ENCODE data around the gene PCIF1. TPM values are rescaled to one million over a fixed set of nuclear protein-coding genes. Genes with fewer than 3 reads are reported as not detected.

Gene PCIF1
- polyA plus RNA-seq (2011; rRNA removed), result 19.7 and 24.3 TPM in 2 replicates
- polyA plus RNA-seq (2012; cell fraction: cytosol; rRNA removed), result 35.9 and 44.3 TPM in 2 replicates
- 42.9 and 44.2 TPM in 2 replicates for polyA plus RNA-seq (2012; cell fraction: nucleus; rRNA removed)
- 18.7 to 21.6 TPM (median 21.4 TPM) in 3 replicates for polyA plus RNA-seq (2017; fragmentation: RNase III; extraction: RNeasy Plus Mini Kit Qiagen cat#74134 plus additional on column Dnase treatment)
- polyA minus RNA-seq (2011; rRNA and poly(A)+ RNA removed), result 33.1 and 40.2 TPM in 2 replicates

GRCh38 chr20:45934586-45935415, at the start of gene PCIF1:
Gene PCIF1, plus strand, starts transcription at chr20:45934683. Its CDS starts 4,317 bp downstream, at chr20:45939000.
- CTCF ChIA-PET, result interaction anchor here (0.6 to 3.2 kb wide), 7 partner anchors 17 to 136 kb away, joined by 3 to 18 read pairs (median 6); no protein-coding TSS in a partner anchor
- DNase-seq (ENCODE audit: low read depth in 1 of 2, low spot score in 1 of 2) (peak; percentile 96 to 99), FAIRE-seq (no peak)
- TF ChIP-seq HOXB13 (CRISPR knock-in tag; IDR thresholded peaks at IDR 0.05; ENCODE audit: low read depth) (no peak), BCL3 (IDR thresholded peaks at IDR 0.05) (peak; percentile 89; the same call in 2 of the 3 replicates), SMC3 (IDR thresholded peaks at IDR 0.05) (no peak; the same call in 2 of the 3 replicates), HES2 (IDR thresholded peaks at IDR 0.05) (no peak), REST (IDR thresholded peaks at IDR 0.05) (peak; percentile 20; the same call in 1 of the 2 replicates), SREBF2 (IDR thresholded peaks at IDR 0.05) (no peak), POLR2AphosphoS2 (conservative IDR thresholded peaks at IDR 0.05; ENCODE audit: low read length) (0 out of 2 replicates have a peak, but pooled peaks have one; percentile 33), GATA3 (IDR thresholded peaks at IDR 0.05; ENCODE audit: borderline replicate concordance) (no peak), CEBPB (IDR thresholded peaks at IDR 0.05) (no peak), HDAC2 (IDR thresholded peaks at IDR 0.05) (no peak), EHF (CRISPR knock-in tag; IDR thresholded peaks at IDR 0.05) (no peak), MAX (IDR thresholded peaks at IDR 0.05) (peak; percentile 59; the same call in 1 of the 2 replicates), ESRRA (IDR thresholded peaks at IDR 0.05; ENCODE audit: borderline replicate concordance, low read length) (no peak), FOSB (CRISPR knock-in tag; IDR thresholded peaks at IDR 0.05) (no peak), CBX2 (IDR thresholded peaks at IDR 0.05; ENCODE audit: borderline replicate concordance, low read depth) (no peak), MAFK (IDR thresholded peaks at IDR 0.05; ENCODE audit: partially characterized antibody) (no peak), MAZ (IDR thresholded peaks at IDR 0.05; ENCODE audit: borderline replicate concordance, low read depth, low read length) (peak; percentile 35; the same call in 1 of the 2 replicates), NPAS2 (CRISPR knock-in tag; IDR thresholded peaks at IDR 0.05; ENCODE audit: borderline replicate concordance) (no peak), FOSL2 (IDR thresholded peaks at IDR 0.05) (no peak), FOSL2 (CRISPR knock-in tag; IDR thresholded peaks at IDR 0.05) (no peak), JUNB (IDR thresholded peaks at IDR 0.05) (no peak), TFCP2L1 (CRISPR knock-in tag; IDR thresholded peaks at IDR 0.05) (peak; percentile 95; the same call in 1 of the 2 replicates), HMGXB4 (CRISPR knock-in tag; IDR thresholded peaks at IDR 0.05; ENCODE audit: borderline replicate concordance) (no peak; the same call in 1 of the 2 replicates), ZC3H11A (IDR thresholded peaks at IDR 0.05) (no peak), CBX8 (IDR thresholded peaks at IDR 0.05) (no peak), USF2 (IDR thresholded peaks at IDR 0.05) (peak; percentile 91), NFE2L2 (conservative IDR thresholded peaks at IDR 0.05; ENCODE audit: low read length) (no peak), HOXB5 (CRISPR knock-in tag; IDR thresholded peaks at IDR 0.05) (no peak), ZSCAN20 (CRISPR knock-in tag; IDR thresholded peaks at IDR 0.05) (no peak), HOXA7 (CRISPR knock-in tag; IDR thresholded peaks at IDR 0.05) (no peak), PBX3 (IDR thresholded peaks at IDR 0.05) (0 out of 2 replicates have a peak, but pooled peaks have one; percentile 11)

More at GRCh38 chr20:45934586-45935415, at the start of gene PCIF1:
- peak; percentile 80 to 85 for ATAC-seq
- peak within 1 kb of the TSS; percentile 89 for H3K4me2 ChIP-seq
- H3K4me3 ChIP-seq, result peak within 1 kb of the TSS; percentile 78
- POLR2A ChIA-PET, result interaction anchor here (0.6 to 3.2 kb wide), 23 partner anchors 10 to 515 kb away, joined by 3 to 31 read pairs (median 5); partner anchors contain the start of genes CTSA, NEURL2, SNX21 and ZNF335
- H3K4me1 ChIP-seq, result peaks cover 16% of the 10 kb centered on the region
- no peaks in the 10 kb centered on the region for H3K9me3 ChIP-seq
- WGBS (ENCODE audit: missing lambda C conversion rate), result under 1% methylated on average over 25 of the region's 102 CpGs
- H3K27ac ChIP-seq, result peak within 1 kb of the TSS; percentile 98 to 99

Data from A549 (cell line).